Tibial nerve (tissue), 3 donors: ENCODE data around the gene INTS7.

ENCODE experiments used
- CTCF ChIP-seq, 5 experiments: fragments of 200-600 bp in 3 of 5; fragments of 450-650 bp in 2 of 5; sonication (generic) in 3 of 5; IDR thresholded peaks; one replicate each; pipeline ENCODE4 v1.5.1; 2016 to 2019; ENCODE audit warnings: antibody characterized with exemption in 5 of 5, mild to moderate bottlenecking in 3 of 5, moderate library complexity in 2 of 5
- POLR2A ChIP-seq, 2 donors: fragments of 450-650 bp; IDR thresholded peaks; one replicate each; pipeline ENCODE4 v1.6.1; 2017; ENCODE audit warnings: antibody characterized with exemption in 2 of 2, mild to moderate bottlenecking in 2 of 2, moderate library complexity in 2 of 2

GRCh38 chr1:212021563-212021962, 13.8 kb downstream of the INTS7 start:
- no peak for TF ChIP-seq CTCF (IDR thresholded peaks at IDR 0.05)
- TF ChIP-seq POLR2A (IDR thresholded peaks at IDR 0.05), result no peak
